Right lobe of liver (tissue), 4 donors: ENCODE measurements around the gene PRKCI.
"Not testable (repeated sequence)": the region's sequence is repeated elsewhere in the genome, so short reads cannot be mapped to it uniquely, and the experiment has no call there.

Experiments
- POLR2A ChIP-seq: fragments of 450-650 bp; IDR thresholded peaks from one replicate; pipeline ENCODE4 v1.6.1; 2017; ENCODE audit warnings: antibody characterized with exemption, mild to moderate bottlenecking
- TF ChIP-seq, protein P1 (sequence below), 4 donors: fragments of 200-600 bp in 3 of 4; fragments of 450-650 bp in 1 of 4; IDR thresholded peaks; one replicate each; pipeline versions ENCODE4 v1.5.1 to v1.8.0; 2016 to 2022; ENCODE audit warnings: antibody characterized with exemption in 4 of 4, mild to moderate bottlenecking in 2 of 4
- donor health status: DM: no; HTN: no; CAD: no.
- donor health status: DM: no; HTN: no; CAD: no.
- donor health status: DM: no; HTN: yes; CAD: no.

DNA sequence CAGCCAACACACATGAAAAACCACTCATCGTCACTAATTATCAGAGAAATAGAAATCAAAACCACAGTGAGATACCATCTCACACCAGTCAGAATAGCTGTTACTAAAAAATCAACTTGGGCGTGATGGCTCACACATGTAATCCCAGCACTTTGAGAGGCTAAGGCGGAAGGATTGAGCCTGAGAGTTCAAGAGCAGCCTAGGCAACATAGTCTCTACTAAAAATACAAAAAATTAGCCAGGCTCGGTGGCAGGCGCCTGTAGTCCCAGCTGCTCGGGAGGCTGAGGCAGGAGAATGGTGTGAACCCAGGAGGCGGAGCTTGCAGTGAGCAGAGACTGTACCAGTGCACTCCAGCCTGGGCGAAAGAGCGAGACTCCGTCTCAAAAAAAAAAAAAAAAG lies 55.1 kb downstream of the PRKCI start:
- not testable (repeated sequence) for TF ChIP-seq POLR2A
- TF ChIP-seq, protein P1, sequence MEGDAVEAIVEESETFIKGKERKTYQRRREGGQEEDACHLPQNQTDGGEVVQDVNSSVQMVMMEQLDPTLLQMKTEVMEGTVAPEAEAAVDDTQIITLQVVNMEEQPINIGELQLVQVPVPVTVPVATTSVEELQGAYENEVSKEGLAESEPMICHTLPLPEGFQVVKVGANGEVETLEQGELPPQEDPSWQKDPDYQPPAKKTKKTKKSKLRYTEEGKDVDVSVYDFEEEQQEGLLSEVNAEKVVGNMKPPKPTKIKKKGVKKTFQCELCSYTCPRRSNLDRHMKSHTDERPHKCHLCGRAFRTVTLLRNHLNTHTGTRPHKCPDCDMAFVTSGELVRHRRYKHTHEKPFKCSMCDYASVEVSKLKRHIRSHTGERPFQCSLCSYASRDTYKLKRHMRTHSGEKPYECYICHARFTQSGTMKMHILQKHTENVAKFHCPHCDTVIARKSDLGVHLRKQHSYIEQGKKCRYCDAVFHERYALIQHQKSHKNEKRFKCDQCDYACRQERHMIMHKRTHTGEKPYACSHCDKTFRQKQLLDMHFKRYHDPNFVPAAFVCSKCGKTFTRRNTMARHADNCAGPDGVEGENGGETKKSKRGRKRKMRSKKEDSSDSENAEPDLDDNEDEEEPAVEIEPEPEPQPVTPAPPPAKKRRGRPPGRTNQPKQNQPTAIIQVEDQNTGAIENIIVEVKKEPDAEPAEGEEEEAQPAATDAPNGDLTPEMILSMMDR (IDR thresholded peaks at IDR 0.05): not testable (repeated sequence)
